Heart left ventricle (tissue), 16 donors: ENCODE results near the gene CFAP70. TPM values are rescaled to one million over a fixed set of nuclear protein-coding genes. Genes with fewer than 3 reads are reported as not detected.
A peak's percentile ranks its signal among the peaks of the same experiment; 100 is the strongest.

Experiments
- ATAC-seq, 4 donors: fragments of 200-7000 bp; cut with Tn5 transposase; one replicate each; pipeline ENCODE4 v1.9.1; 2020 to 2022; ENCODE audit warnings: moderate library complexity in 4 of 4, mild to moderate bottlenecking in 3 of 4, moderate number of reproducible peaks in 1 of 4
- DNase-seq, 5 donors: peaks; one replicate each; pipeline ENCODE4 v3.0.0-alpha.2; 2020
- H3K27ac ChIP-seq, 12 donors: fragments of 200-600 bp; sonication (generic) in 4 of 12; one replicate each; pipeline versions ENCODE4 v1.5.0 to v1.8.0; 2016 to 2022; ENCODE audit warnings: mild to moderate bottlenecking in 2 of 12
- H3K27me3 ChIP-seq, 9 donors: fragments of 200-600 bp; sonication (generic) in 2 of 9; one replicate each; pipeline versions ENCODE4 v1.5.1 to v1.8.0; 2016 to 2022; ENCODE audit warnings: mild to moderate bottlenecking in 3 of 9
- H3K36me3 ChIP-seq, 9 donors: fragments of 200-600 bp; sonication (generic) in 2 of 9; one replicate each; pipeline versions ENCODE4 v1.5.0 to v1.8.0; 2018 to 2022; ENCODE audit warnings: mild to moderate bottlenecking in 2 of 9
- H3K4me1 ChIP-seq, 12 donors: fragments of 200-600 bp; sonication (generic) in 4 of 12; one replicate each; pipeline versions ENCODE4 v1.5.0 to v1.8.0; 2016 to 2022; ENCODE audit warnings: mild to moderate bottlenecking in 3 of 12
- H3K4me3 ChIP-seq, 12 donors: fragments of 200-600 bp; sonication (generic) in 4 of 12; one replicate each; pipeline versions ENCODE4 v1.5.0 to v1.8.0; 2017 to 2022; ENCODE audit warnings: mild to moderate bottlenecking in 9 of 12, moderate library complexity in 4 of 12
- H3K9me3 ChIP-seq, 12 donors: fragments of 200-600 bp; sonication (generic) in 4 of 12; one replicate each; pipeline versions ENCODE4 v1.5.0 to v1.8.0; 2016 to 2022; ENCODE audit warnings: mild to moderate bottlenecking in 1 of 12
- POLR2A ChIP-seq, 2 donors: fragments of 450-650 bp; IDR thresholded peaks; one replicate each; pipeline ENCODE4 v1.6.1; 2017; ENCODE audit warnings: antibody characterized with exemption in 2 of 2, mild to moderate bottlenecking in 2 of 2, moderate library complexity in 2 of 2
- WGBS, 4 donors: extraction: QIAGEN DNeasy Blood & Tissue Kit in 2 of 4; methylation state at CpG; one replicate each; pipeline versions ENCODE4 v1.1.5 to v1.1.7; 2013 to 2018; 5-methylcytosine and 5-hydroxymethylcytosine counted together
- intact Hi-C, 10 donors: fragments of 100-400 bp; cut with DNase I; formaldehyde crosslinking; loops; one replicate each; pipeline versions ENCODE4 v1.11.1 to v1.14.2; 2022
- polyA plus RNA-seq, 2 donors: library from polyadenylated mRNA; stranded (reverse); fragments of 200-250 nt; gene quantifications; one replicate each; pipeline ENCODE4 v1.2.3, GENCODE V29; 2013
- total RNA-seq, 9 donors: library from RNA; depleted of rRNA in 2 of 9; stranded (reverse); fragments of >200 nt in 2 of 9; fragmentation: NEBNext Ultra II Directional in 3 of 9; extraction: Animal tissue kit (Norgen Biotek cat#: 25700) in 3 of 9; gene quantifications; one replicate each; pipeline versions ENCODE4 v1.1.0 to v1.2.4, GENCODE V29; 2016 to 2023
- TF ChIP-seq, protein P1 (sequence below), 12 donors: fragments of 200-600 bp; sonication (generic) in 4 of 12; IDR thresholded peaks; one replicate each; pipeline versions ENCODE4 v1.5.0 to v1.8.0; 2018 to 2022; ENCODE audit warnings: antibody characterized with exemption in 12 of 12, mild to moderate bottlenecking in 5 of 12
- donor health status: ischemic (EF 13 %, LVEDD 7.1; RV severe dilation, severe dysfunction).
- donor health status: healthy with polysubstance abuse.
- donor health status: DM: no; HTN: yes; CAD: no.
- donor health status: DM: no; HTN: no; CAD: no.
- donor health status: ischemic (EF 25% LVEDD 6.9; RV normal size, moderate dysfunction).
- donor health status: ischemic (EF 25% LVEDD 5.7; RV mildly dilated, moderate dysfunction).
- donor health status: healthy.
- donor health status: DM: yes; HTN: yes; CAD: no.
- donor health status: ischemic (EF 35%, LVEDD 5.7; RV mildly dilated, moderate dysfunction).
- donor health status: nonischemic (EF 11% LVEDD 7.7; RV severe dilation, severe dysfunction).
- donor health status: DM: yes; HTN: yes; CAD: no.
- donor health status: PGD.
- donor health status: ischemic (EF 29% LVEDD 5.4; RV normal size, mild dysfunction).
- donor health status: nonischemic (EF 23%, LVEDD 6.1; RV moderate dilation, normal function).

Gene CFAP70
- total and polyA plus RNA-seq, 11 donors = 0.22 to 2.0 (median 1.4) TPM

DNA sequence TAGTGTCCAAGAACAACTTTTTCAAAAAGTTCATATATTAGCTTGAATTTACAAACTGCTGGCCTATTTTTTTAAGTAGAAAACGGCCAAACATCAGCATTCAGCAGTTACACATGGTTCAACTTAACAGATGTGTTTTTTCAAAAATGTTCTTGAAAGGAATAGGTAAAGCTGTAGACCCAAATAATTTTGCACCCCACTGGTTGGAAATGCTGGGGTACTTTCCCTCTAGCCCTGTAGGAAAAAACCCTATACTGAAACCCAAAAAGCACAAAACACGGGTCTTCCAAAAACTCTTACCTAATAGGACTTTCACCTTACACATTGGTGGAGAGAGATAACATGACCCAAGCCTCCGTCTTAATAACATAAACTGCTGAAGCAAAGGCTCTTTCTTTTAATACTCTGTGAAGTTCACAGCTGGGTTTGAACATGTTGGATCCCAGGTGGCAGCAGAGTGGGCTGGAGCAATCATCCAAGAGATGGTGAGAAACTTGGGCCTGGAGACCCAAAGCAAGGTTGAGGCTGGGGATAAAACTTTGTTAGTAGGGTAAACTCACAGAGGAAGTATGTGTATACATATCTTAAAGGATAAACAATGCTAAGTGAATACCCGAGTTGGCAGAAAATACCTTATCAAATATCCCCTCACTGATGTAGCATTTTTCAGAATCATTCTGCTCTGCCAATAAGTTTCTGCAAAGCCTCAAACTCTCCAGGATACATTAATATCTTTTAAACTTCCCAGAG lies 111.0 kb downstream of the CFAP70 start:
- intact Hi-C loops = no loop called here
- 43 to 53% (median 51%) methylated on average over 4 of the region's 4 CpGs for WGBS, 4 donors
- H3K4me3 ChIP-seq = peak overlapping the region; percentile 57 to 96 (median 80)
- no peak for TF ChIP-seq POLR2A (IDR thresholded peaks at IDR 0.05)
- TF ChIP-seq, protein P1, sequence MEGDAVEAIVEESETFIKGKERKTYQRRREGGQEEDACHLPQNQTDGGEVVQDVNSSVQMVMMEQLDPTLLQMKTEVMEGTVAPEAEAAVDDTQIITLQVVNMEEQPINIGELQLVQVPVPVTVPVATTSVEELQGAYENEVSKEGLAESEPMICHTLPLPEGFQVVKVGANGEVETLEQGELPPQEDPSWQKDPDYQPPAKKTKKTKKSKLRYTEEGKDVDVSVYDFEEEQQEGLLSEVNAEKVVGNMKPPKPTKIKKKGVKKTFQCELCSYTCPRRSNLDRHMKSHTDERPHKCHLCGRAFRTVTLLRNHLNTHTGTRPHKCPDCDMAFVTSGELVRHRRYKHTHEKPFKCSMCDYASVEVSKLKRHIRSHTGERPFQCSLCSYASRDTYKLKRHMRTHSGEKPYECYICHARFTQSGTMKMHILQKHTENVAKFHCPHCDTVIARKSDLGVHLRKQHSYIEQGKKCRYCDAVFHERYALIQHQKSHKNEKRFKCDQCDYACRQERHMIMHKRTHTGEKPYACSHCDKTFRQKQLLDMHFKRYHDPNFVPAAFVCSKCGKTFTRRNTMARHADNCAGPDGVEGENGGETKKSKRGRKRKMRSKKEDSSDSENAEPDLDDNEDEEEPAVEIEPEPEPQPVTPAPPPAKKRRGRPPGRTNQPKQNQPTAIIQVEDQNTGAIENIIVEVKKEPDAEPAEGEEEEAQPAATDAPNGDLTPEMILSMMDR (IDR thresholded peaks at IDR 0.05) = no peak
- no peaks in the 10 kb centered on the region for H3K27me3 ChIP-seq
- peaks cover 3 to 60% (median 35%) of the 10 kb centered on the region in 12 donors for H3K4me1 ChIP-seq
- H3K27ac ChIP-seq = peak overlapping the region in 11 of 12 donors; percentile 60 to 84 (median 74)
- H3K9me3 ChIP-seq = no peaks in the 10 kb centered on the region
- no peak for DNase-seq
- peaks cover 0 to 58% (median 51%) of the 10 kb centered on the region in 9 donors for H3K36me3 ChIP-seq
- ATAC-seq = no peak

DNA sequence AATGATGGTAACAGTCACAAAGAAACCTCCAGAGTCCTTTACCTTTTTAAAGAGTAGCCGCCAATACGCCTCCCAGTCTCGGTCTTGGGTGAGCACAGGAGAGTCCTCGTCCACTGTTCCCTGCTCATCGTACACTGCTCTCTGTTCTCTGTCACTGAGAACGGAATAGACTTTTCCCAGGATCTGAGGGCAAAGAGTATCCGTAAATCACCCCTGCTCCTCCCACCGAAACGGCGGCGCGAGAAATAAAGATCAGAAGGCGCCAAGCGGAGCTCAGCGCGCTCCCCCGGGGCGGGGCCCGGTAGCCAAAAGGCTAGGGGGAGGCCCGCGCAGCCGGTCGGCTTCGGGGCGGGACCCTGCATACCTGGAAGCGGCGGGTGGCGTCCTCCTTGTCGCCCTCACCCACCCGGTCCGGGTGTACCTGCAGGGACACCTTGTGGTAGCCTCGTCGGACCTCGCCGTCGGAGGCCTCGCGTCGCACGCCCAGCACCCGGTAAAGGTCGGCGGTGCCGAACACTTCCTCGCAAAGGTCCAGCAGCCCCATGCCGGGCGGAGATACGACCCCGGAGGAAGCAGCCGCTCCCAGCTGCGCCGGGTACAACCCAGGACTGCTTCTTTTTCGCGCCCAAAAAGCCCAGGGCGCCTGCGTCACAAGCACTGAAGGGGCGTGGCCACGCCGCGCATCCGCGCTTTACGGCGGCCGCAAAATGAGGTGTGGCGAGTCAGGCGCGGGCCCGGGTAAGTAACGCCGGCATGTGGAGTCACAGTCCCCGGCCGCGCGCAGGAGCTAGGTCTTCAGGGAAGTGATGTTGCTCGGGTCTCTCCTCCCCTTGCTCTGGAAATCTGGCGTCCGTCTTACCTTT lies 111.8 kb downstream of the CFAP70 start, which contains the start of gene DNAJC9:
TSS of gene DNAJC9 (minus strand) at position 610 of the 863 bp plus-strand sequence. CDS start at position 544, 66 bp downstream.
- TF ChIP-seq, protein P1 (IDR thresholded peaks at IDR 0.05) = peak in 4 of 12 donors; percentile 15 to 32 (median 21)
- TF ChIP-seq POLR2A (IDR thresholded peaks at IDR 0.05) = peak in 1 of 2 donors; percentile 80
- ATAC-seq (peak; percentile 93 to 97 (median 95)), DNase-seq (peak; percentile 94 to 97 (median 96))
- no peaks in the 10 kb centered on the region for H3K9me3 ChIP-seq
- H3K36me3 ChIP-seq = peaks cover 0 to 66% (median 59%) of the 10 kb centered on the region in 9 donors
- peak within 1 kb of the TSS; percentile 5 to 84 (median 72) for H3K27ac ChIP-seq
- H3K27me3 ChIP-seq = no peaks in the 10 kb centered on the region
- intact Hi-C loops = no loop called here
- H3K4me1 ChIP-seq = peaks cover 3 to 58% (median 34%) of the 10 kb centered on the region in 12 donors
- 0% methylated on average over 47 to 78 of the region's 78 CpGs for WGBS, 4 donors
- H3K4me3 ChIP-seq = peak within 1 kb of the TSS; percentile 57 to 96 (median 80)

DNA sequence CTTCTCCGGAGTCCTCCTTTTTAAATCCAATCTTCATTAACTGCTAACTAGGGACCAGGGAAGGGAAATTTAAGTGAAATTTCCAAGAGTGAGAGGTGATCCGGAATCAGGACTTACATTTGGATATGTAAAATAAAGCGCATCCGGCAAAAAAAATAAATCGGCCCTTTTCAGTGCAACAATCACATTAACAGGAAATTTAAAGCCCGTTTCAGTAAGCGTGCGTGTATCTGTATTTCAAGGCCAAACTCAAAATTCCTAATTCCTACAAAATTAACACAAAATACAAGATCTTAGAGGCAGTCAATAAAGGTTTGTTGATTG lies 112.4 kb downstream of the CFAP70 start:
- 5 to 9% (median 6%) methylated on average over 8 of the region's 8 CpGs for WGBS, 4 donors
- peak overlapping the region; percentile 57 to 96 (median 80) for H3K4me3 ChIP-seq
- ATAC-seq = no peak

More for the DNA sequence above, 112.4 kb downstream of the CFAP70 start:
- no peak for DNase-seq
- Histone ChIP-seq H3K27me3 (no peaks in the 10 kb centered on the region), H3K27ac (peak overlapping the region in 9 of 12 donors; percentile 5 to 84 (median 79)), H3K9me3 (no peaks in the 10 kb centered on the region), H3K4me1 (peaks cover 3 to 52% (median 28%) of the 10 kb centered on the region in 12 donors), H3K36me3 (peaks cover 0 to 72% (median 65%) of the 10 kb centered on the region in 9 donors)
- intact Hi-C loops = no loop called here
- no peak for TF ChIP-seq POLR2A (IDR thresholded peaks at IDR 0.05)
- TF ChIP-seq, protein P1 (IDR thresholded peaks at IDR 0.05) = no peak
